Measurements from ENCODE around the gene IKZF5. TPM values are rescaled to one million over a fixed set of nuclear protein-coding genes. Genes with fewer than 3 reads are reported as not detected.

IKZF5 gene
- total RNA-seq, 1 donor from 2014 or later, result 9.6 TPM

DNA sequence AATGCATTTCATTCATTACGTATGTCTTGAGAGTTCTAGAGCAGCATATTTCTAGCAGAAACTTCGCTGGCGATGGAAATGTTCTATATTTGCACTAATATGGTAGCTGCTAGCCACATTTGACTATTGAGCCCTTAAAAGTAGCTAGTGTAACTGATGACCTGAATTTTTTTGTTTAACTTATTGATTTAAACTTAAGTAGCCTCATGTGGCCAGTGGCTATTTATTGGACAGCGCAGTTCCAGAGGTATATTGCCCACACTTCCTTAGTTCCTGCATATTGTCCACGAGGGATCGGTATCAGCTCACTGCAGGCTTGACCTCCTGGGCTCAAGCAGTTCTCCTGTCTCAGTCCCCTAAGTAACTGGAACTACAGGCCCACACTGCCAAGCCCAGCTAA is 24.7 kb downstream of the IKZF5 start:
- DNase-seq (ENCODE audit: extremely low spot score in 2 of 2), result no peak
- intact Hi-C loops (cut with DNase I), result no loop called here
- Histone ChIP-seq H3K9me3 (no peaks in the 10 kb centered on the region), H3K36me3 (no peaks in the 10 kb centered on the region), H3K4me1 (peaks cover 15% of the 10 kb centered on the region), H3K27ac (no peak overlapping the region), H3K27me3 (no peaks in the 10 kb centered on the region), H3K4me3 (no peak overlapping the region)
- TF ChIP-seq POLR2AphosphoS5 (IDR thresholded peaks at IDR 0.05; ENCODE audit: insufficient read depth in 1 of 2, low read depth in 1 of 2) (no peak), POLR2A (IDR thresholded peaks at IDR 0.05) (no peak), CTCF (IDR thresholded peaks at IDR 0.05) (no peak)

DNA sequence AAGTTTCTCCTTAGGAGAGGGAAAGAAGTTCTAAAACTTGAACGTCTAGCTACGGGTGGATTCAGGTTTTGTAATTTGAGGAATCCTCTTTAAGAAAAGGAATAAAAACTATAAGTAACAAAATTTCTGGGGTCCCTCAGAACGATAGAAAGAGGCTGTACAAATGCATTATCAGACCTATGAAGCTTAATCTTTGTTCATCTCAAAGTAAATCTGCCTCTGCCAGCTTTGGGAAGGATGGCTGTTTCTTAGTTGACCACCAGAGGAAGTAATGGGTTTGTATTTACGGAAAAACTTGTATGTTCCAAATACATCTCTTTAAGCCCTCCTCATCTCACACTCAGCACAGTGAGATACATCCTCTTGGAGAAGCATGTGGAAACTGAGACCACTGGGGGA is 27.5 kb downstream of the IKZF5 start:
- intact Hi-C loops (cut with DNase I), result no loop called here
- Histone ChIP-seq H3K4me3 (peak overlapping the region; percentile 57 to 76), H3K4me1 (peaks cover 15% of the 10 kb centered on the region), H3K27ac (no peak overlapping the region), H3K36me3 (no peaks in the 10 kb centered on the region), H3K27me3 (no peaks in the 10 kb centered on the region), H3K9me3 (no peaks in the 10 kb centered on the region)
- no peak for DNase-seq (ENCODE audit: extremely low spot score in 2 of 2)
- TF ChIP-seq CTCF (IDR thresholded peaks at IDR 0.05) (no peak), POLR2A (IDR thresholded peaks at IDR 0.05) (no peak), POLR2AphosphoS5 (IDR thresholded peaks at IDR 0.05; ENCODE audit: insufficient read depth in 1 of 2, low read depth in 1 of 2) (no peak)

GRCh38 chr10:122980209-122981065 is 28.2 kb downstream of the IKZF5 start, which contains the start of gene PSTK:
PSTK (plus strand) TSS chr10:122980401; CDS start chr10:122980480, 79 bp downstream.
- peak; percentile 87 to 89 for TF ChIP-seq POLR2AphosphoS5 (IDR thresholded peaks at IDR 0.05; ENCODE audit: insufficient read depth in 1 of 2, low read depth in 1 of 2)
- peak; percentile 79 to 93 (median 87) for TF ChIP-seq CTCF (IDR thresholded peaks at IDR 0.05)
- no peak for TF ChIP-seq POLR2A (IDR thresholded peaks at IDR 0.05)
- intact Hi-C loops (cut with DNase I), result no loop called here
- Histone ChIP-seq H3K9me3 (no peaks in the 10 kb centered on the region), H3K4me1 (peaks cover 15% of the 10 kb centered on the region), H3K4me3 (peak within 1 kb of the TSS; percentile 57 to 76), H3K27ac (peak within 1 kb of the TSS; percentile 89), H3K36me3 (no peaks in the 10 kb centered on the region), H3K27me3 (no peaks in the 10 kb centered on the region)
- DNase-seq (ENCODE audit: extremely low spot score in 2 of 2), result peak in 1 of 2 donors; percentile 91

GRCh38 chr10:122974543-122975064 is 34.0 kb downstream of the IKZF5 start:
- H3K4me1 ChIP-seq, result peaks cover 4% of the 10 kb centered on the region
- H3K4me3 ChIP-seq, result no peak overlapping the region
- no peaks in the 10 kb centered on the region for H3K27me3 ChIP-seq
- TF ChIP-seq CTCF (IDR thresholded peaks at IDR 0.05) (no peak), POLR2AphosphoS5 (IDR thresholded peaks at IDR 0.05; ENCODE audit: insufficient read depth in 1 of 2, low read depth in 1 of 2) (no peak), POLR2A (IDR thresholded peaks at IDR 0.05) (no peak)
- intact Hi-C loops (cut with DNase I), result no loop called here
- no peak for DNase-seq (ENCODE audit: extremely low spot score in 2 of 2)
- H3K36me3 ChIP-seq, result no peaks in the 10 kb centered on the region
- H3K27ac ChIP-seq, result no peak overlapping the region
- no peaks in the 10 kb centered on the region for H3K9me3 ChIP-seq

DNA sequence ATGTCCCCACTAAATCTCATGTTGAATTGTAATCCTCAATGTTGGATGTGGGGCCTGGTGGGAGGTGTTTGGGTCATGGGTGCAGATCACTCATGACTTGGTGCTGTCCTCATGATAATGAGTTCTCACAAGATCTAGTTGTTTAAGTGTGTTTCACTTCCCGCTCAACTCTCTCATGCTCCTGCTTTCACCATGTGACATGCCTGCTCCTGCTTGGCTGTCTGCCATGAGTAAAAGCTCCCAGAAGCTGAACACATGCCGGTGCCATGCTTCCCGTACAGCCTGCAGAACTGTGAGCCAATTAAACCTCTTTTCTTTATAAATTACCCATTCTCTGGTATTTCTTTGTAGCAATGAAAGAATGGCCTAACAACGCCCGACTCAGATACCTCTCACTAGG is 34.6 kb downstream of the IKZF5 start:
- intact Hi-C loops (cut with DNase I), result no loop called here
- Histone ChIP-seq H3K27ac (no peak overlapping the region), H3K27me3 (no peaks in the 10 kb centered on the region), H3K4me1 (no peaks in the 10 kb centered on the region), H3K4me3 (no peak overlapping the region), H3K36me3 (no peaks in the 10 kb centered on the region), H3K9me3 (no peaks in the 10 kb centered on the region)
- TF ChIP-seq POLR2A (IDR thresholded peaks at IDR 0.05) (no peak), CTCF (IDR thresholded peaks at IDR 0.05) (no peak), POLR2AphosphoS5 (IDR thresholded peaks at IDR 0.05; ENCODE audit: insufficient read depth in 1 of 2, low read depth in 1 of 2) (no peak)
- no peak for DNase-seq (ENCODE audit: extremely low spot score in 2 of 2)
